HepG2 (cell line): Measurements from ENCODE around the gene CTCF. TPM values are rescaled to one million over a fixed set of nuclear protein-coding genes. Genes with fewer than 3 reads are reported as not detected.

Experiments used
- ATAC-seq: fragments of 200-7000 bp; cut with Tn5 transposase; 3 replicates; pipeline ENCODE4 v1.9.1; 2020; ENCODE audit warnings: mild to moderate bottlenecking, moderate library complexity
- BruUV-seq: library from RNA; stranded (reverse); fragments of 400-500 nt; replicated peaks from 2 replicates; lab custom pipeline; 2021; lab: Mats Ljungman, UMichigan
- CTCF ChIA-PET: fragments of 300-600 bp; formaldehyde crosslinking; extraction: SDS; loops from one replicate; lab custom pipeline; 2021; ENCODE audit warnings: low total read pairs, inconsistent platforms, low intra/inter-chr PET ratio; lab: Yijun Ruan, JAX
- POLR2A ChIA-PET: fragments of 350-600 bp; sonication (Branson Sonifier 250); formaldehyde crosslinking; loops from one replicate; lab custom pipeline; 2020; ENCODE audit warnings: antibody characterized with exemption, inconsistent platforms; lab: Yijun Ruan, JAX
- DNase-seq: peaks from one replicate; pipeline ENCODE4 v3.0.0-alpha.2; 2015; ENCODE audit warnings: low spot score
- FAIRE-seq: peaks from 3 replicates; lab custom pipeline; 2011; peaks lifted over from hg19 to GRCh38; lab: Jason Lieb, UNC
- H2AFZ ChIP-seq: one replicate; pipeline ENCODE4 v1.6.1; 2011; ENCODE audit warnings: low read length, inconsistent platforms
- H3K27ac ChIP-seq: fragments of 300-600 bp; 3 replicates; pipeline ENCODE4 v1.8.0; 2011; ENCODE audit warnings: mixed run types, mild to moderate bottlenecking, mixed read lengths, low read length, inconsistent platforms; ENCODE audit not compliant: insufficient read depth; ENCODE audit errors: extremely low read length
- H3K27me3 ChIP-seq, 2 experiments: fragments of 200-600 bp in 1 of 2; 2 replicates in 1 of 2; 3 replicates in 1 of 2; pipeline versions ENCODE4 v1.6.0 to v1.8.0; 2011; ENCODE audit warnings: low read length in 2 of 2, mild to moderate bottlenecking in 2 of 2, moderate library complexity in 2 of 2, inconsistent platforms in 1 of 2; ENCODE audit not compliant: insufficient read depth in 2 of 2, control insufficient read depth in 1 of 2
- H3K36me3 ChIP-seq, 2 experiments: fragments of 200-600 bp in 1 of 2; replicated peaks in 1 of 2; 2 replicates in 1 of 2; 3 replicates in 1 of 2; pipeline versions ENCODE4 v1.5.1 to v1.8.0; 2011; ENCODE audit warnings: low read length in 2 of 2, inconsistent platforms in 1 of 2; ENCODE audit not compliant: insufficient read depth in 2 of 2, control insufficient read depth in 1 of 2
- H3K4me1 ChIP-seq: 2 replicates; pipeline ENCODE4 v1.5.1; 2012; ENCODE audit warnings: low read length, inconsistent platforms; ENCODE audit not compliant: insufficient read depth
- H3K4me2 ChIP-seq: 2 replicates; pipeline ENCODE4 v1.6.0; 2011; ENCODE audit warnings: low read depth, low read length, inconsistent platforms
- H3K4me3 ChIP-seq, 3 experiments: fragments of 200-600 bp in 1 of 3; sonication (generic), shearing (Covaris generic) in 1 of 3; replicated peaks in 1 of 3; 2 replicates each; pipeline ENCODE4 v1.5.1; 2011 to 2016; ENCODE audit warnings: low read length in 3 of 3, inconsistent platforms in 2 of 3, low read depth in 2 of 3, mild to moderate bottlenecking in 2 of 3, control low read depth in 1 of 3, mixed read lengths in 1 of 3; ENCODE audit not compliant: insufficient read depth in 1 of 3
- H3K79me2 ChIP-seq: one replicate; pipeline ENCODE4 v1.6.1; 2011; ENCODE audit warnings: low read length, inconsistent platforms; ENCODE audit not compliant: insufficient read depth
- H3K9ac ChIP-seq: 2 replicates; pipeline ENCODE4 v1.6.0; 2011; ENCODE audit warnings: mild to moderate bottlenecking, low read depth, low read length, inconsistent platforms; ENCODE audit not compliant: insufficient read depth
- H3K9me3 ChIP-seq: 2 replicates; pipeline ENCODE4 v1.5.1; 2012; ENCODE audit warnings: mild to moderate bottlenecking, low read length
- H4K20me1 ChIP-seq: 2 replicates; pipeline ENCODE4 v1.6.0; 2011; ENCODE audit warnings: inconsistent platforms, mild to moderate bottlenecking, low read length, moderate library complexity; ENCODE audit not compliant: insufficient read depth
- FOXK1 ChIP-seq: sonication (generic); formaldehyde crosslinking; IDR thresholded peaks from 2 replicates; pipeline ENCODE4 v1.4.0; 2020; ENCODE audit warnings: low read depth, missing genetic modification reagents, borderline replicate concordance
- GMEB1 ChIP-seq: sonication (generic); formaldehyde crosslinking; IDR thresholded peaks from 2 replicates; pipeline ENCODE4 v1.5.1; 2020; ENCODE audit warnings: missing genetic modification reagents, mild to moderate bottlenecking, borderline replicate concordance
- HNF4A ChIP-seq: sonication (generic); formaldehyde crosslinking; IDR thresholded peaks from 2 replicates; pipeline ENCODE4 v1.4.0; 2020; ENCODE audit warnings: missing genetic modification reagents
- HOXD1 ChIP-seq: sonication (generic); formaldehyde crosslinking; IDR thresholded peaks from 2 replicates; pipeline ENCODE4 v1.5.0; 2020; ENCODE audit warnings: missing genetic modification reagents
- IRF2 ChIP-seq: IDR thresholded peaks from 2 replicates; pipeline ENCODE4 v1.6.1; 2018; ENCODE audit warnings: missing genetic modification reagents, missing compliant biosample characterization
- IRX3 ChIP-seq: sonication (generic); formaldehyde crosslinking; IDR thresholded peaks from 2 replicates; pipeline ENCODE4 v1.8.1; 2023; ENCODE audit warnings: mild to moderate bottlenecking, low read depth, missing genetic modification reagents, borderline replicate concordance
- MAFK ChIP-seq, 2 experiments: IDR thresholded peaks in 1 of 2; conservative IDR thresholded peaks in 1 of 2; 2 replicates each; pipeline ENCODE4 v1.6.1; 2011; ENCODE audit warnings: improper control_type of control experiment in 2 of 2, low read length in 2 of 2
- MTERF4 ChIP-seq: sonication (generic); formaldehyde crosslinking; IDR thresholded peaks from 2 replicates; pipeline ENCODE4 v1.8.0; 2023; ENCODE audit warnings: mild to moderate bottlenecking, missing genetic modification reagents
- MXD4 ChIP-seq: IDR thresholded peaks from 2 replicates; pipeline ENCODE4 v1.6.1; 2016; ENCODE audit warnings: mild to moderate bottlenecking, missing biosample characterization, missing genetic modification reagents
- NR2F6 ChIP-seq, 2 experiments: IDR thresholded peaks; 2 replicates each; pipeline ENCODE4 v1.6.1; 2016; ENCODE audit warnings: antibody characterized with exemption in 1 of 2, mild to moderate bottlenecking in 1 of 2
- POLR2AphosphoS2 ChIP-seq: IDR thresholded peaks from 2 replicates; pipeline ENCODE4 v1.6.1; 2011; ENCODE audit warnings: low read depth, low read length, improper control_type of control experiment
- RAD51 ChIP-seq: fragments of 450-650 bp; IDR thresholded peaks from 2 replicates; pipeline ENCODE4 v1.6.1; 2016; ENCODE audit warnings: borderline replicate concordance
- ZFP37 ChIP-seq: sonication (generic); formaldehyde crosslinking; IDR thresholded peaks from 2 replicates; pipeline ENCODE4 v1.4.0; 2020; ENCODE audit warnings: missing genetic modification reagents, borderline replicate concordance
- ZNF468 ChIP-seq: sonication (generic); formaldehyde crosslinking; IDR thresholded peaks from 2 replicates; pipeline ENCODE4 v1.8.0; 2022; ENCODE audit warnings: mild to moderate bottlenecking, moderate library complexity, missing genetic modification reagents
- ZNF660 ChIP-seq: sonication (generic); formaldehyde crosslinking; IDR thresholded peaks from 2 replicates; pipeline ENCODE4 v1.5.1; 2020; ENCODE audit warnings: mild to moderate bottlenecking, low read depth, missing genetic modification reagents, borderline replicate concordance
- ZNF773 ChIP-seq: sonication (generic); formaldehyde crosslinking; IDR thresholded peaks from 2 replicates; pipeline ENCODE4 v1.4.0; 2020; ENCODE audit warnings: missing genetic modification reagents, borderline replicate concordance
- WGBS: methylation state at CpG from one replicate; pipeline ENCODE4 v1.1.6; 2017; ENCODE audit warnings: low lambda C conversion rate; 5-methylcytosine and 5-hydroxymethylcytosine counted together
- in situ Hi-C: cut with HindIII; loops from 2 replicates; pipeline ENCODE4 v1.10.0; 2017; ENCODE audit warnings: low pct_unique_long_range_greater_than_20kb; ENCODE audit not compliant: extremely low pct_ligation_motif_present
- intact Hi-C: fragments of 100-400 bp; cut with micrococcal nuclease; formaldehyde crosslinking; loops from one replicate; pipeline ENCODE4 v1.10.0; 2022; ENCODE audit not compliant: unreplicated experiment
- polyA plus RNA-seq, 8 experiments: library from polyadenylated mRNA; depleted of rRNA in 3 of 8; stranded (reverse) in 7 of 8; unstranded in 1 of 8; fragments of >200 nt; fragmentation: Illumina TruSeq in 4 of 8; extraction: Trizol in 4 of 8; gene quantifications; 2 replicates each; pipeline versions ENCODE4 v1.2.1 to v1.2.3, GENCODE V29; 2011 to 2016; ENCODE audit warnings: low read depth in 4 of 8, missing spikeins in 1 of 8, mixed read lengths in 1 of 8; ENCODE audit not compliant: insufficient read depth in 1 of 8
- total RNA-seq, 5 experiments: library from RNA; depleted of rRNA; stranded (reverse); fragments of >200 nt; fragmentation: Illumina TruSeq; extraction: Trizol; gene quantifications; 2 replicates each; pipeline ENCODE4 v1.2.3, GENCODE V29; 2016; ENCODE audit warnings: low read depth in 1 of 5

Gene CTCF
- total and polyA plus RNA-seq, 2 of the 13 experiments (the other 11 are each of a cell fraction or from before 2014, with no cell fraction given) = 19.5 to 37.5 TPM

GRCh38 chr16:67555795-67556212, 6.5 kb upstream of the CTCF start:
- Histone ChIP-seq H3K4me3 (no peak overlapping the region), H3K9me3 (no peaks in the 10 kb centered on the region), H2AFZ (no peak overlapping the region), H4K20me1 (no peaks in the 10 kb centered on the region), H3K4me2 (no peak overlapping the region), H3K27ac (no peak overlapping the region), H3K4me1 (peaks cover 13% of the 10 kb centered on the region), H3K36me3 (no peaks in the 10 kb centered on the region), H3K79me2 (peaks cover 4% of the 10 kb centered on the region), H3K9ac (no peak overlapping the region), H3K27me3 (no peaks in the 10 kb centered on the region)
- DNase-seq (no peak), ATAC-seq (no peak), FAIRE-seq (no peak)
- CTCF ChIA-PET = interaction anchor here (1.3 kb wide), 1 partner anchor 9 kb away, joined by 3 read pairs; no protein-coding TSS in a partner anchor
- in situ Hi-C loops = no loop called here
- no TSS peak for BruUV-seq
- TF ChIP-seq NR2F6 (IDR thresholded peaks at IDR 0.05) (no peak), NR2F6 (CRISPR knock-in tag; IDR thresholded peaks at IDR 0.05) (no peak), IRX3 (no peak), POLR2AphosphoS2 (no peak), ZNF773 (CRISPR knock-in tag) (no peak), MXD4 (CRISPR knock-in tag) (no peak), MAFK (conservative IDR thresholded peaks at IDR 0.05 in 1 of 2, IDR thresholded peaks at IDR 0.05 in 1 of 2; ENCODE audit: low read length in 2 of 2) (no peak), IRF2 (CRISPR knock-in tag) (no peak), ZFP37 (CRISPR knock-in tag) (no peak), FOXK1 (CRISPR knock-in tag) (no peak), RAD51 (no peak), HNF4A (CRISPR knock-in tag) (no peak), HOXD1 (CRISPR knock-in tag) (no peak), MTERF4 (CRISPR knock-in tag) (no peak), ZNF660 (no peak), ZNF468 (no peak), GMEB1 (CRISPR knock-in tag) (no peak)
- WGBS = 81% methylated on average over 3 of the region's 3 CpGs
- intact Hi-C loops = no loop called here
- POLR2A ChIA-PET = interaction anchor here (1.0 kb wide), 1 partner anchor 9 kb away, joined by 3 read pairs; no protein-coding TSS in a partner anchor
